Activated CD8-positive, alpha-beta T cell treated with anti-CD3 and anti-CD28 coated beads, Interleukin-2, amount 10 ng/mL, durations not matched to agents 7 days and 5 days (primary cell): Measurements from ENCODE around the gene USP20. TPM values are rescaled to one million over a fixed set of nuclear protein-coding genes. Genes with fewer than 3 reads are reported as not detected.

Source experiments
- ATAC-seq: fragments of 150-1000 bp; cut with Tn5 transposase; one replicate; pipeline ENCODE4 v1.10.0; 2021; ENCODE audit warnings: moderate library complexity
- CTCF ChIA-PET: fragments of 350-600 bp; sonication (Branson Sonifier 250); formaldehyde crosslinking; loops from one replicate; lab custom pipeline; 2021; ENCODE audit warnings: antibody characterized with exemption; lab: Charles Lee
- POLR2A ChIA-PET: fragments of 350-600 bp; sonication (Branson Sonifier 250); formaldehyde crosslinking; loops from one replicate; lab custom pipeline; 2021; ENCODE audit warnings: antibody characterized with exemption; lab: Charles Lee
- DNase-seq: peaks from one replicate; pipeline ENCODE4 v3.0.0-alpha.2; 2020
- H3K27ac Mint-ChIP-seq: one replicate; pipeline ENCODE4 v1.8.0; 2021; ENCODE audit warnings: mild to moderate bottlenecking, mixed read lengths
- H3K27me3 Mint-ChIP-seq: one replicate; pipeline ENCODE4 v1.8.0; 2021; ENCODE audit warnings: low read depth, mixed read lengths
- H3K36me3 Mint-ChIP-seq: one replicate; pipeline ENCODE4 v1.8.0; 2021; ENCODE audit warnings: low read depth, mixed read lengths
- H3K4me1 Mint-ChIP-seq: one replicate; pipeline ENCODE4 v1.8.0; 2021; ENCODE audit warnings: low read depth, mixed read lengths
- H3K4me3 Mint-ChIP-seq: one replicate; pipeline ENCODE4 v1.8.0; 2021; ENCODE audit warnings: mild to moderate bottlenecking, mixed read lengths
- H3K9me3 Mint-ChIP-seq: one replicate; pipeline ENCODE4 v1.8.0; 2022; ENCODE audit warnings: mixed read lengths; ENCODE audit not compliant: insufficient read depth
- total RNA-seq, 2 experiments: library from RNA; stranded (reverse); gene quantifications; one replicate each; pipeline ENCODE4 v1.2.3, GENCODE V29; 2021

USP20 gene
- total RNA-seq, 2 experiments from 2014 or later: 86.2 to 87.4 TPM

- Mint-ChIP-seq H3K4me3 (no peak overlapping the region), H3K4me1 (peaks cover 25% of the 10 kb centered on the region), H3K27ac (no peak overlapping the region), H3K36me3 (peaks cover 73% of the 10 kb centered on the region), H3K27me3 (no peaks in the 10 kb centered on the region), H3K9me3 (no peaks in the 10 kb centered on the region)
- ATAC-seq (no peak), DNase-seq (no peak)
- CTCF ChIA-PET: no interaction called here
- POLR2A ChIA-PET: interaction anchor here (1.0 to 1.6 kb wide), 2 partner anchors 8 to 25 kb away, joined by 3 to 8 read pairs; no protein-coding TSS in a partner anchor
Measured at GRCh38 chr9:129810116-129810515, 25.1 kb upstream of the USP20 start.

GRCh38 chr9:129810788-129811187, 24.5 kb upstream of the USP20 start:
- POLR2A ChIA-PET: interaction anchor here (1.3 kb wide), 1 partner anchor 24 kb away, joined by 4 read pairs; no protein-coding TSS in a partner anchor
- Mint-ChIP-seq H3K27ac (no peak overlapping the region), H3K4me3 (no peak overlapping the region), H3K27me3 (no peaks in the 10 kb centered on the region), H3K36me3 (peaks cover 75% of the 10 kb centered on the region), H3K4me1 (peaks cover 18% of the 10 kb centered on the region), H3K9me3 (no peaks in the 10 kb centered on the region)
- ATAC-seq (no peak), DNase-seq (no peak)
- CTCF ChIA-PET: interaction anchor here (0.9 to 1.1 kb wide), 3 partner anchors 68 to 186 kb away, joined by 3 to 4 read pairs (median 3); no protein-coding TSS in a partner anchor

GRCh38 chr9:129811967-129812363, 23.3 kb upstream of the USP20 start:
- H3K27ac Mint-ChIP-seq: no peak overlapping the region
- H3K9me3 Mint-ChIP-seq: no peaks in the 10 kb centered on the region
- no peak overlapping the region for H3K4me3 Mint-ChIP-seq
- peaks cover 76% of the 10 kb centered on the region for H3K36me3 Mint-ChIP-seq
- CTCF ChIA-PET: interaction anchor here (1.1 kb wide), 1 partner anchor 83 kb away, joined by 3 read pairs; no protein-coding TSS in a partner anchor
- ATAC-seq: no peak
- H3K27me3 Mint-ChIP-seq: no peaks in the 10 kb centered on the region
- POLR2A ChIA-PET: interaction anchor here (0.9 to 1.3 kb wide), 2 partner anchors 13 to 22 kb away, joined by 4 read pairs; no protein-coding TSS in a partner anchor
- H3K4me1 Mint-ChIP-seq: peaks cover 11% of the 10 kb centered on the region
- no peak for DNase-seq

- ChIA-PET POLR2A (interaction anchor here (0.9 kb wide), 1 partner anchor 12 kb away, joined by 4 read pairs; no protein-coding TSS in a partner anchor), CTCF (no interaction called here)
- Mint-ChIP-seq H3K9me3 (no peaks in the 10 kb centered on the region), H3K27me3 (no peaks in the 10 kb centered on the region), H3K4me1 (peaks cover 12% of the 10 kb centered on the region), H3K36me3 (peaks cover 76% of the 10 kb centered on the region), H3K4me3 (no peak overlapping the region), H3K27ac (no peak overlapping the region)
- DNase-seq (no peak), ATAC-seq (no peak)
Measured at GRCh38 chr9:129812385-129812784, 22.9 kb upstream of the USP20 start.

GRCh38 chr9:129813661-129814060, 21.6 kb upstream of the USP20 start:
- DNase-seq: no peak
- no peaks in the 10 kb centered on the region for H3K9me3 Mint-ChIP-seq
- H3K4me3 Mint-ChIP-seq: no peak overlapping the region
- POLR2A ChIA-PET: no interaction called here
- peaks cover 15% of the 10 kb centered on the region for H3K4me1 Mint-ChIP-seq
- CTCF ChIA-PET: no interaction called here
- ATAC-seq: no peak
- no peak overlapping the region for H3K27ac Mint-ChIP-seq
- no peaks in the 10 kb centered on the region for H3K27me3 Mint-ChIP-seq
- peaks cover 78% of the 10 kb centered on the region for H3K36me3 Mint-ChIP-seq

GRCh38 chr9:129814432-129815223, 20.6 kb upstream of the USP20 start:
- Mint-ChIP-seq H3K4me1 (peaks cover 19% of the 10 kb centered on the region), H3K27ac (no peak overlapping the region), H3K27me3 (no peaks in the 10 kb centered on the region), H3K36me3 (peaks cover 74% of the 10 kb centered on the region), H3K9me3 (no peaks in the 10 kb centered on the region), H3K4me3 (no peak overlapping the region)
- POLR2A ChIA-PET: no interaction called here
- DNase-seq (no peak), ATAC-seq (no peak)
- CTCF ChIA-PET: no interaction called here

- no peak overlapping the region for H3K4me3 Mint-ChIP-seq
- no peak for DNase-seq
- no peak overlapping the region for H3K27ac Mint-ChIP-seq
- ATAC-seq: no peak
- H3K4me1 Mint-ChIP-seq: peaks cover 13% of the 10 kb centered on the region
- no peaks in the 10 kb centered on the region for H3K27me3 Mint-ChIP-seq
- H3K9me3 Mint-ChIP-seq: no peaks in the 10 kb centered on the region
- ChIA-PET CTCF (no interaction called here), POLR2A (no interaction called here)
- peaks cover 67% of the 10 kb centered on the region for H3K36me3 Mint-ChIP-seq
Measured at GRCh38 chr9:129815278-129815677, 20.0 kb upstream of the USP20 start.

- Mint-ChIP-seq H3K9me3 (no peaks in the 10 kb centered on the region), H3K27me3 (no peaks in the 10 kb centered on the region), H3K4me1 (peaks cover 19% of the 10 kb centered on the region), H3K27ac (peak overlapping the region; percentile 46), H3K4me3 (no peak overlapping the region), H3K36me3 (peaks cover 59% of the 10 kb centered on the region)
- POLR2A ChIA-PET: no interaction called here
- ATAC-seq (no peak), DNase-seq (no peak)
- CTCF ChIA-PET: no interaction called here
Measured at GRCh38 chr9:129816501-129817435, 18.5 kb upstream of the USP20 start.

- POLR2A ChIA-PET: interaction anchor here (0.5 to 2.2 kb wide), 3 partner anchors 12 to 223 kb away, joined by 3 to 13 read pairs (median 4); partner anchors contain the start of genes C9orf78 and USP20
- Mint-ChIP-seq H3K9me3 (no peaks in the 10 kb centered on the region), H3K4me1 (peaks cover 25% of the 10 kb centered on the region), H3K27me3 (no peaks in the 10 kb centered on the region), H3K4me3 (peak overlapping the region; percentile 86), H3K27ac (peak overlapping the region; percentile 80), H3K36me3 (peaks cover 35% of the 10 kb centered on the region)
- CTCF ChIA-PET: no interaction called here
- DNase-seq (peak; percentile 57), ATAC-seq (peak; percentile 31)
Measured at GRCh38 chr9:129822898-129823541, 12.2 kb upstream of the USP20 start.

GRCh38 chr9:129823542-129823934, 11.7 kb upstream of the USP20 start:
- ChIA-PET CTCF (no interaction called here), POLR2A (interaction anchor here (2.2 kb wide), 1 partner anchor 12 kb away, joined by 13 read pairs; the partner anchor contains the start of genes C9orf78 and USP20)
- no peak for DNase-seq
- peak; percentile 50 for ATAC-seq
- Mint-ChIP-seq H3K27ac (peak overlapping the region; percentile 80), H3K4me3 (peak overlapping the region; percentile 86), H3K36me3 (peaks cover 35% of the 10 kb centered on the region), H3K4me1 (peaks cover 27% of the 10 kb centered on the region), H3K9me3 (no peaks in the 10 kb centered on the region), H3K27me3 (no peaks in the 10 kb centered on the region)
